ENCODE measurements around the gene LYZL4.

DNA sequence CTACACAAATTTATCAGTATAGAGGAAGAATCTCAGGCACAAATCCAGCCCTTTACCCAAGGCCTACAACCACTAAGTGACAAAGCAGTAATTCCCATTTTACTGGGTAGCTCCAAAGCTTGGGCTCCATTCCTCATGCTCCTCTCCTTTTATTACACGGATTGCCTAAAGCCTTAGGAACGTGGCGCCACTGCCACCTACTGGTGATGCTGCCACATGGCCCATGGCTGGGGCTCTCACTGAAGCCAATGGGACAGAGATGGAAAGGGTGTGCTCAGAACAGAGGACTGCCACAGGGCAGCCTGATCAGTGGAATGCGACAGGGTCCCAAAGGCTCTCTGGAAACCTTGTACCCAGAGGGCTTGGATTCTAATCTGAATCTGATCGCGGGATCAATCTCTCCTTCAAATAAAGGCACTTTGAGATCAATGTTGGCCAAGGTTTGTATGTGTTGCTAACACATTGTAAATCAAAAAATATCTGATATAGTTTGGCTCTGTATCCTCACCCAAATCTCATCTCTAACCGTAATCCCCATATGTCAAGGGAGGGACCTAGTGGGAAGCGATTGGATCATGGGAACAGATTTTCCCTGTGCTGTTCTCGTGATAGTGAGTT is 33.5 kb upstream of the LYZL4 start:
- TF ChIP-seq, protein P1, sequence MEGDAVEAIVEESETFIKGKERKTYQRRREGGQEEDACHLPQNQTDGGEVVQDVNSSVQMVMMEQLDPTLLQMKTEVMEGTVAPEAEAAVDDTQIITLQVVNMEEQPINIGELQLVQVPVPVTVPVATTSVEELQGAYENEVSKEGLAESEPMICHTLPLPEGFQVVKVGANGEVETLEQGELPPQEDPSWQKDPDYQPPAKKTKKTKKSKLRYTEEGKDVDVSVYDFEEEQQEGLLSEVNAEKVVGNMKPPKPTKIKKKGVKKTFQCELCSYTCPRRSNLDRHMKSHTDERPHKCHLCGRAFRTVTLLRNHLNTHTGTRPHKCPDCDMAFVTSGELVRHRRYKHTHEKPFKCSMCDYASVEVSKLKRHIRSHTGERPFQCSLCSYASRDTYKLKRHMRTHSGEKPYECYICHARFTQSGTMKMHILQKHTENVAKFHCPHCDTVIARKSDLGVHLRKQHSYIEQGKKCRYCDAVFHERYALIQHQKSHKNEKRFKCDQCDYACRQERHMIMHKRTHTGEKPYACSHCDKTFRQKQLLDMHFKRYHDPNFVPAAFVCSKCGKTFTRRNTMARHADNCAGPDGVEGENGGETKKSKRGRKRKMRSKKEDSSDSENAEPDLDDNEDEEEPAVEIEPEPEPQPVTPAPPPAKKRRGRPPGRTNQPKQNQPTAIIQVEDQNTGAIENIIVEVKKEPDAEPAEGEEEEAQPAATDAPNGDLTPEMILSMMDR (conservative IDR thresholded peaks at IDR 0.05; ENCODE audit: low read depth, low read length): peak; percentile 95
- TF ChIP-seq, protein P2, sequence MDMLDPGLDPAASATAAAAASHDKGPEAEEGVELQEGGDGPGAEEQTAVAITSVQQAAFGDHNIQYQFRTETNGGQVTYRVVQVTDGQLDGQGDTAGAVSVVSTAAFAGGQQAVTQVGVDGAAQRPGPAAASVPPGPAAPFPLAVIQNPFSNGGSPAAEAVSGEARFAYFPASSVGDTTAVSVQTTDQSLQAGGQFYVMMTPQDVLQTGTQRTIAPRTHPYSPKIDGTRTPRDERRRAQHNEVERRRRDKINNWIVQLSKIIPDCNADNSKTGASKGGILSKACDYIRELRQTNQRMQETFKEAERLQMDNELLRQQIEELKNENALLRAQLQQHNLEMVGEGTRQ (IDR thresholded peaks at IDR 0.05; ENCODE audit: low read depth, low read length): no peak; the same call in 1 of the 2 replicates
- peak; percentile 88 for TF ChIP-seq SMC3 (IDR thresholded peaks at IDR 0.05; ENCODE audit: low read depth, low read length)
- no peak for TF ChIP-seq RFX5 (IDR thresholded peaks at IDR 0.05; ENCODE audit: low read depth, low read length)
- TF ChIP-seq RAD21 (IDR thresholded peaks at IDR 0.05; ENCODE audit: low read length): peak; percentile 92
- TF ChIP-seq BHLHE40 (IDR thresholded peaks at IDR 0.05; ENCODE audit: low read depth, low read length): no peak
- TF ChIP-seq CHD1 (IDR thresholded peaks at IDR 0.05; ENCODE audit: low read depth, low read length): no peak
- no peak for TF ChIP-seq MXI1 (IDR thresholded peaks at IDR 0.05; ENCODE audit: borderline replicate concordance, low read depth, low read length)
- no peak for TF ChIP-seq POLR2A (IDR thresholded peaks at IDR 0.05; ENCODE audit: low read depth, low read length)
- no peak for TF ChIP-seq MAFK (IDR thresholded peaks at IDR 0.05; ENCODE audit: low read depth, low read length)
- peak; percentile 44; the same call in 1 of the 2 replicates for TF ChIP-seq CEBPB (IDR thresholded peaks at IDR 0.05; ENCODE audit: low read depth, low read length)
- no peak for TF ChIP-seq NFE2L2 (IDR thresholded peaks at IDR 0.05; ENCODE audit: low read depth, low read length)
- TF ChIP-seq, protein P3, sequence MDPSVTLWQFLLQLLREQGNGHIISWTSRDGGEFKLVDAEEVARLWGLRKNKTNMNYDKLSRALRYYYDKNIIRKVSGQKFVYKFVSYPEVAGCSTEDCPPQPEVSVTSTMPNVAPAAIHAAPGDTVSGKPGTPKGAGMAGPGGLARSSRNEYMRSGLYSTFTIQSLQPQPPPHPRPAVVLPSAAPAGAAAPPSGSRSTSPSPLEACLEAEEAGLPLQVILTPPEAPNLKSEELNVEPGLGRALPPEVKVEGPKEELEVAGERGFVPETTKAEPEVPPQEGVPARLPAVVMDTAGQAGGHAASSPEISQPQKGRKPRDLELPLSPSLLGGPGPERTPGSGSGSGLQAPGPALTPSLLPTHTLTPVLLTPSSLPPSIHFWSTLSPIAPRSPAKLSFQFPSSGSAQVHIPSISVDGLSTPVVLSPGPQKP (IDR thresholded peaks at IDR 0.05; ENCODE audit: borderline replicate concordance, low read depth, low read length): no peak

Data from IMR-90 (cell line).